GM12801 (cell line): ENCODE measurements around the gene ARRDC4.

Experiments used
- TF ChIP-seq, protein P1 (sequence below): IDR thresholded peaks from one replicate; pipeline ENCODE4 v1.5.1; 2011; ENCODE audit warnings: control low read depth; ENCODE audit not compliant: insufficient read length; ENCODE audit errors: extremely low read depth

The ARRDC4 gene

DNA sequence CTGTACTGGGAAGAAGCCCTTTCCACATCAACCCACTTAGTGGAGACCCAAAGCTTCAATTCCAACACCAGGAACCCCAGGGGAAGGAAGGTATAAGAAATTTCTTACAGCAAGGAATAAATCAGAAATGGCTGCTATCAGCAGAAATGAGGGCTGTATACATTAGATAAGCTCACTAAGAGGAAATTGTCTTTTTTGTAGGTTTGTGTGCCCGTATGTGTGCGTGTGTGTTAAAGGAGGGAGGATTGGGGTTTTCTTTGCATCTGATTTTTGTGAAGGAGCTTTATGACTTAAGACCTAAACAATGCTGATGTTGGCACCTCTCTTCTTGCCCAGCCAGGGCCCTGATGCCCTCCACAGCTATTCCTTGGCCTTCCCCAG lies 18.6 kb downstream of the ARRDC4 start:
- TF ChIP-seq, protein P1, sequence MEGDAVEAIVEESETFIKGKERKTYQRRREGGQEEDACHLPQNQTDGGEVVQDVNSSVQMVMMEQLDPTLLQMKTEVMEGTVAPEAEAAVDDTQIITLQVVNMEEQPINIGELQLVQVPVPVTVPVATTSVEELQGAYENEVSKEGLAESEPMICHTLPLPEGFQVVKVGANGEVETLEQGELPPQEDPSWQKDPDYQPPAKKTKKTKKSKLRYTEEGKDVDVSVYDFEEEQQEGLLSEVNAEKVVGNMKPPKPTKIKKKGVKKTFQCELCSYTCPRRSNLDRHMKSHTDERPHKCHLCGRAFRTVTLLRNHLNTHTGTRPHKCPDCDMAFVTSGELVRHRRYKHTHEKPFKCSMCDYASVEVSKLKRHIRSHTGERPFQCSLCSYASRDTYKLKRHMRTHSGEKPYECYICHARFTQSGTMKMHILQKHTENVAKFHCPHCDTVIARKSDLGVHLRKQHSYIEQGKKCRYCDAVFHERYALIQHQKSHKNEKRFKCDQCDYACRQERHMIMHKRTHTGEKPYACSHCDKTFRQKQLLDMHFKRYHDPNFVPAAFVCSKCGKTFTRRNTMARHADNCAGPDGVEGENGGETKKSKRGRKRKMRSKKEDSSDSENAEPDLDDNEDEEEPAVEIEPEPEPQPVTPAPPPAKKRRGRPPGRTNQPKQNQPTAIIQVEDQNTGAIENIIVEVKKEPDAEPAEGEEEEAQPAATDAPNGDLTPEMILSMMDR = no peak

DNA sequence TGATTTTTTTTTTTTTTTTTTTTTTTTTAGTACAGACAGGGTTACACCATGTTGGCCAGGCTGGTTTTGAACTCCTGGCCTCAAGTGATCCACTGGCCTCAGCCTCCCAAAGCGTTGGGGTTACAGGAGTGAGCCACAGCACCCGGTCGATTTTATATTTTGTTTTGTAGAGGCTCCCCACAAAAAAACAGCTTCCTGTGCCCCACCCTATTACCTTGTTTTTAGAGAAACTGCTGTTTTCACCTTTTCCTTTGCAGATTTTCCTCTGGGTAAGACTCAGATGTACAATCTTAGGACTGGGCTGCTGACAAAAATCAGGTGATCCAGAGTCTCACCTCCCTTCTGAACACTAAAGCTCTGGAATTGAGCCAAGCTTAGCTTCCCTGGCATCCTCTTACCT lies 20.6 kb downstream of the ARRDC4 start:
- TF ChIP-seq, protein P1 = no peak

DNA sequence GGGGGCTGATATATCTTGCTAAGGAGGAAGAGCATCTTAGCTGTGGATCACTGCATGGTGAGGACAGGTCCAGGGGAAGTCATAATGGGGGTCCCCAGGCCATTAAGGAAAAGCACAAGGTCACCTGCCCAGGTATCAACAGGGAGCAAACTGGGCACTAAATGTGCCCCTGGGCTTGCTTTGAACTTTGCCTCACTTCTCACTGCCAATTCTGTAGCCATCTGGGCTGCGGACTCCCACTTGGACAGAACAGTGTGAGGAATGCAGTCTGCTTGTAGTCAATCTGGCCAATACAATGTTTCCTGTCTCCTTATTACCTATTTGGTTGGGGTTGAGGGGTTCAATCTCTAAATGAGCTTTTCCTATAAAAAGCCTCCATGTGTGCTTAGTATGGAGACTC lies 21.3 kb downstream of the ARRDC4 start:
- TF ChIP-seq, protein P1 = no peak

DNA sequence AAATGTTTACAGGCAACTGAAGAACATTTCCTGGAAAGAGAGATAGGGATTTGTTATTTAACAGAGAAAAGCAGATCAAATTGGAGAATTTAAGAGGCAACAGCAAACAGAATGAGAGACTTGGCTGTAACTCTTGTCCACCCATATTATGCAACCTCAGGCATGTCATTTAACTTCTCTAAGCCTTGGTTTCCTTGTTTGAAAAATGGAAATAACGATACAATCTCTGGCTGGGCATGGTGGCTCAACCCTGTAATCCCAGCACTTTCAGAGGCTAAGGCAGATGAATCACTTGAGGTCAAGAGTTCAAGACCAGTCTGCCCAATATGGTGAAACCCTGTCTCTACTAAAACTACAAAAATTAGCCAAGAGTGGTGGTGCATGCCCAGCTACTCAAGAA lies 23.7 kb downstream of the ARRDC4 start:
- TF ChIP-seq, protein P1 = no peak

DNA sequence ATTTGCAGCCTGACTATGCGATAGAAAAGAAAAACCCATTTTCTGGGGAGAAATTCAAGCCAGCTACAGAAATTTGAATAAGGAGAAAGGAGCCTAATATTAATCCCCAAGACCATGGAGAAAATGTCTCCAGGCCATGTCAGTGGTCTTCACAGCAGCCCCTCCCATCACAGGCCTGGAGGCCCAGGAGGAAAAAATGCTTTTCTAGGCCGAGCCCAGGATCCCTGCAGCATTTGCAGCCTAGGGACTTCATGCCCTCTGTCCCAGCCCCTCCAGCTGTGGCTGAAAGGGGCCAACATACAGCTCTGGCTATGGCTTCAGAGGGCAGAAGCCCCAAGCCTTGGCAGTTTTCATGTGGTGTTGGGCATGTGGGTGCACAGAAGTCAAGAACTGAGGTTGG lies 26.3 kb downstream of the ARRDC4 start:
- TF ChIP-seq, protein P1 = no peak

DNA sequence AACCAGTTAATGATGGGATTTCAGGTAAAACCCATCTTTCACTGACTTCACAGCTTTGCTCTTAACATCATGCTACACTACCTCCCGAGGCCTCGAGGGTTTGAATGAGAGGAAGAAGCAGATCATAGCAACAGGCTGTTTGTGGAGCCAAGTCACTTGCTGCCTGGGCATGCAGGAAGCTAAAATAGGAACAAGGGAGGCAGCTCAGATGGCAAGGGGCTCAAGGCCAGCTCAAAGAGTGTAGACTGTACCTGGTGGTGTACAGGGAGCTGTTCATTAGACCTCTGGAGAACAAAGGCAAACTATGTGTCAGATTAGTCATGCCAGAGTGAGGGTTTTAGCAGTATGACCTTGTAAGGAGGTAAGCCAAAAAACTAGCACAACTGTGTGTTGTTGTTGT lies 28.8 kb downstream of the ARRDC4 start:
- TF ChIP-seq, protein P1 = no peak

DNA sequence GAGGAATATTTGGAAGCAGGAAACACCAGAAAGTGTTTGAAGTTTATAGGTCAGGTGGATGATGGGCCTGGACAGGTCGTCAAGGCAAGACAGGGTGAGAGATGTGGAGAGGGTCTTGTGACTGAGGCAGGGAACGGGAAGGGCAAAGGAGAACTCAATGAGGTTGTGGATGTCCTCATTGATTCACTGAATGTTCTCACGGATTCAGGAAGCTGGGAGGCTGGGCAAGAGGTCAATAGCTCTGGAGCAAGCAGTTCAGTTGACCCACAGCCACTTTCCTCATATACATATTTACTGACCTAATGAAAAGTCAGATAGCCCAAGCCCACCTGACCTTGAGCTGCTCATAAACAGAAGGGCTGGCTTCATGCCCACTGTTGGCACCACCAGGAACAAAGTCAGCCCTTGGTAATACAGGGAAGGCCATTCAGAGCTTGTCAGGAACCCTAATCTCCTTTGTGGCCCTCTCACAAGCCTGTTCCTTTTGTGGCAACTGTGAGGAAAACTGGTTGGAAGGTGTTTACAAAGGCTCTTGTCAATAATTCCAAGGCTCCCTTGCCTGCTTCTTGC lies 31.6 kb downstream of the ARRDC4 start:
- TF ChIP-seq, protein P1 = no peak
